T-helper 22 cell (primary cell): Measurements from ENCODE around the gene ETDB.
"Not testable (repeated sequence)": the region's sequence is repeated elsewhere in the genome, so short reads cannot be mapped to it uniquely, and the experiment has no call there.

Source experiments
- DNase-seq: peaks from one replicate; pipeline ENCODE4 v3.0.0-alpha.2; 2020; ENCODE audit warnings: low read depth

Gene ETDB

GRCh38 chrX:135120056-135120576, at the start of gene ETDB:
TSS of gene ETDB (minus strand) at chrX:135120526. CDS start at chrX:135119261, 1,265 bp downstream.
- DNase-seq = not testable (repeated sequence)

- not testable (repeated sequence) for DNase-seq
Measured at GRCh38 chrX:135169534-135169933, 49.2 kb upstream of the ETDB start.

- no peak for DNase-seq
Measured at GRCh38 chrX:135168486-135168885, 48.2 kb upstream of the ETDB start.

GRCh38 chrX:135154688-135155087, 34.4 kb upstream of the ETDB start:
- not testable (repeated sequence) for DNase-seq

DNA sequence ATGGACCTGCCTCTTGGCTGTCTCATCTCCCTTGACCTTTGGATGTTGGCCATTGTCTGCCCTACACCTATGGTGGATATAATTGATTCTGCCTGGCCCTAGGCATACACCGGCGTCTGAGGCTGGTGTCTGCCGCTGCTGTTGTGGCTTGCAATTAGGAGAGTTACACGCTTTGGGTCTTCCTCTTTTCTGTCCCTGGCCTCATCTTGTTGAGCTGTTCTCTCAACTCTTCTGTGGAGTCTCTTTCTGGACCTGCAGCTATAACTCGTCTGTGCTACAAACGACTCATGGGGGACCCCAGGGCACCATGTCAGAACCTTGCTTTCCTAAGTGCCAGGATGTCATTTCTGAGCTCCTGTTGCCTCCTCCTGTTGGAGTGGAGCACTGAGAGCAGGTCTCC, 5.8 kb upstream of the ETDB start:
- not testable (repeated sequence) for DNase-seq

DNA sequence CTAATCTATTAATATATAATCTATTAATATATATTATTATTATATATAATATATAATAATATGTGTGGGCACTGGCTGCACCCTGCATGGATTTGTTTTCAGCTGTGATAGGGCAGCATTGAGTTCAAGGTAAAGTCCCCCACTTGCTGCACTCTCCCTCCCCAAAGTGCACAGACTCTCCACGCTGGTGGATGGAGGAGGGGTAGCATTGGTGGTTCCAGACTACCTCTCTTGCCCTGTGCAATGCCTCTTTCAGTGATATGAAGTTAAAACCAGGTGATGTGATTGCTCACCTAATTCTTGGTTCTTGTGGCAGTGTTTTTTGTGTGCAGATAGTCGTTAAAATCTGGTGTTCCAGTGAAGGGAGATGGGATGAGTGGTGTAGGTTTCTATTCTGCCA, 4.3 kb downstream of the ETDB start:
- DNase-seq = not testable (repeated sequence)

GRCh38 chrX:135114392-135114791, 5.9 kb downstream of the ETDB start:
- no peak for DNase-seq

DNA sequence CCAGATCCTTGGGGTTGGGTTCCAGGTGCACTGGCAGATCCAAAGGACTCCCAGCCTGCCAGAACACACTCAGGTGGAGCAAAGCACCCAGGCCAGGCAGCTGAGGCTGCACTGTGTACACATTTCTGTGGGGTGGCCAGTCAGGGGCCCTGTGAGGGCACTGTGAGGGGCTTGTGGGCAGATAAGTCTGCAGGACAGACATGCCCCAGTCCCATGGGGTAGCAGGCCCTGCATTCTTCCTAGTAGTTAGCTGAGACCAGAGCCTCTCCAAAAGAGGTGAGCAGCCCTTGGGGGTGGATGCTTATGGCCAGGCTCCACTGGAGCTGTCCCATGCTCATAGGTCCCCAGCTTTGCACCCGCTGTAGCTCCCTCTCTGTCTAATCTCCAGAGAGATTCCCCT, 7.6 kb downstream of the ETDB start:
- DNase-seq = no peak

- no peak for DNase-seq
Measured at GRCh38 chrX:135112096-135112729, 8.1 kb downstream of the ETDB start.

GRCh38 chrX:135109554-135109953, 10.8 kb downstream of the ETDB start:
- no peak for DNase-seq

DNA sequence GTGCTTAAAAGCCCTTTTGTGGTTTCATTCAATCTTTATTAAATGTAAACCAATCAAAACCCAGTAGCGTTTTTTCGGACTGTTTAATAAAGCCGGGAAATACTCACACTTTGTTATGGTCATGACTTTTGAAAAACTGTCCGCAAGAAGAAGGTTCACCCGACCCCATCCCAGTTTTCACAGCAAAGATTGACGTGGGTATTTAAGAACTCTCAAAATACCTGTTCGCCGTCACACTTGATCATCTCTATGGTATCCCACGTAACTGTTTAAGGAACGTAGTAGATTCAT, 20.9 kb downstream of the ETDB start:
- no peak for DNase-seq

DNA sequence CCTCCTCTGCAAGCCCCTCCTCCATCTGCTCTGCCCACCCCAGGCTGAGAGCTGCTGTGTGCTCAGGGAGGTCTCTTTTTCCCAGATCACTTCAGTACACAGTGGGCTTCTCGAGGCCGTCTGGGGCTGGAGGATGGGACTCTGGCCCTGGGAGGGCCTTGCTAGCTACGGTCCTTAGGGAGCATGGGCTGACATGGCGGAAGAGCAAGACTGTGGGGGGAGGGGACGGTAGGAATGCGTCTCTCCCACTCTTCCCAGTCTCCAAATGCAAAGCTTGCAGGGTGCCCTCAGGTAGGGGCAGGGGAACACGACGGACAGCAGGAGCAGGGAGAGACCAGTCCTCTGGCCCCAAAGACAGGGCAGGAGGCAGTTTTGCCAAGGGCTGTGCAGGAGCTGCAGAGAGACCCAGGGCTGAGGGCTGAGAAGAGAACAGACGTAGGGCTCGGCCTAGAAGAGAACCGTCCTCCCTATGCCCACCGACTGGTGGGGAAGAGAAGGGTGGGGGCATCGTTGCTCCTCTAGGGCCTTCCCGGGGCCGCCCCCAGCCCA, 23.1 kb downstream of the ETDB start:
- DNase-seq = not testable (repeated sequence)

DNA sequence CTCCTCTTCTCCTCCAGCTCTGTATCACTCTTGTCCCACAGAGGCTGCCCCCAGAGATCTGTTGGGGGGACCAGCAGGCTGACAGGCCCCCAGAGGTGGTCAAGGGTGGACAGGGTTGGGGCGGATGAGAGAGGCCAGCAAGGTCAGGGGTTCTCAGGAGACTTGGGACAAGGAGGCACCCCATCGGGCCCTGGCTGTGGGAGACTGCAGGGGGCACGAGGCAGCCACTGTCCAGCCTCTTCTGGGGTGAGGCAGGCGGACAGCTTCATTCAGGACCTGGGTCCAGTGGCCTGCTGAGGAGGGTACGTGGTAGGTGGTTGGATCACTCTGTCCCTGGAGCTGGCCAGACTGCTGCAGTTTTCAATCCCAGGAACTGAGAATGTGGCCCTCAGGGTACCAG, 24.6 kb downstream of the ETDB start:
- no peak for DNase-seq

GRCh38 chrX:135094726-135095125, 25.6 kb downstream of the ETDB start:
- no peak for DNase-seq

- DNase-seq = no peak
Measured at GRCh38 chrX:135089126-135089525, 31.2 kb downstream of the ETDB start.

GRCh38 chrX:135087867-135088266, 32.5 kb downstream of the ETDB start:
- no peak for DNase-seq

DNA sequence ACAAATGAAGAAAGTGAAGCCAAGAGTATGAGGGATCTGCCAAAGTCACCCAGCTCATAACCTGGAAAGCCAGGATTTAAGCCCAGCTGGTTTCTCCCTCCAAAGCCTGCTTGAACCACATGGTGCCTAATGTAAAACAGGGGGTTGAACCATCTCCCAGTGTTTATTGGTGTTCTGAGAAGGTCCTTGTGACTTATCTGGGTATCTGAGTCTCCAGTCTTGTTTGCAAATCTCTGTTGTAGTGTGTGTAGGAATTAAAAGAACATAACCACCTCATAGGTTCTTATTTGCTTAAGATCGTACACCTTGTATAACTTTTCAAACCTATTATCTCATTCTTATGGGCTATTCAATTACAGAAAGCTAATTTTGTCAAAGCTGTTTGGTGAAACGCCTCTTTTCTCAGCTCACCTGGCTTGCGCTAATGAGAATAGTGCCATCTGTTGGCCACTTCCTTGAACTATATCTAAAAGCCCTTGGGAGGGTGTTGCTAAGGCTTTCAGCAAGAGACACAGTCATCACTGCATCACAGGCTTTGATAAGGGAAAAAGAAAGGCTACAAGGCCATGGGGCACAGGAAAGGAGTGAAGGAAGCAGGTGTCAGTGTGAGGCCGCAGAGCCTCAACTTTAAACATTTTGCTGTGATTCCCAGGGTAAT, 34.0 kb downstream of the ETDB start:
- no peak for DNase-seq

GRCh38 chrX:135081693-135082404, 38.5 kb downstream of the ETDB start:
- DNase-seq = no peak
